HCT116 (cell line): ENCODE results near the gene ARHGEF6. TPM values are rescaled to one million over a fixed set of nuclear protein-coding genes. Genes with fewer than 3 reads are reported as not detected.

Source experiments
- ATAC-seq: fragments of 200-7000 bp; cut with Tn5 transposase; 2 replicates; pipeline ENCODE4 v1.9.1; 2020; ENCODE audit warnings: mild to moderate bottlenecking, moderate library complexity
- BruUV-seq: library from RNA; stranded (reverse); fragments of 400-500 nt; replicated peaks from 2 replicates; lab custom pipeline; 2021; lab: Mats Ljungman, UMichigan
- CTCF ChIA-PET: fragments of 300-600 bp; sonication (Branson Sonifier 250); formaldehyde crosslinking; loops from one replicate; lab custom pipeline; 2021; ENCODE audit warnings: antibody characterized with exemption; lab: Charles Lee
- POLR2A ChIA-PET: fragments of 300-600, 350-600 bp; sonication (Branson Sonifier 250); formaldehyde crosslinking; loops from one replicate; lab custom pipeline; 2021; ENCODE audit warnings: antibody characterized with exemption; lab: Charles Lee
- RAD21 ChIA-PET, 2 experiments: fragments of 300-600 bp; sonication (Branson Sonifier 250); formaldehyde crosslinking; loops; one replicate each; lab custom pipeline; 2023; ENCODE audit warnings: low total read pairs in 2 of 2; ENCODE audit not compliant: uncharacterized antibody in 2 of 2, unreplicated experiment in 2 of 2, low non-redundant PET in 1 of 2; lab: Charles Lee
- DNase-seq: peaks from one replicate; pipeline ENCODE4 v3.0.0-alpha.2; 2010; ENCODE audit warnings: low read depth, low spot score
- H2AFZ ChIP-seq: fragments of 200-600 bp; shearing (Covaris generic), sonication (generic); 2 replicates; pipeline ENCODE4 v1.6.1; 2017; ENCODE audit warnings: low read depth, mixed run types, mixed read lengths, antibody characterized with exemption, low read length; ENCODE audit not compliant: poor library complexity, severe bottlenecking
- H3K27ac ChIP-seq: 2 replicates; pipeline ENCODE4 v1.5.1; 2012; ENCODE audit warnings: low read depth, low read length
- H3K27me3 ChIP-seq: fragments of 200-600 bp; sonication (generic); 2 replicates; pipeline ENCODE4 v1.6.1; 2016; ENCODE audit warnings: mixed run types, low read length, mixed read lengths; ENCODE audit not compliant: insufficient read depth
- H3K36me3 ChIP-seq, 2 experiments: fragments of 200-500 bp in 1 of 2; fragments of 200-600 bp in 1 of 2; sonication (Bioruptor generic) in 1 of 2; sonication (generic) in 1 of 2; 2 replicates each; pipeline versions ENCODE4 v1.5.1 to v1.6.1; 2014 to 2016; ENCODE audit warnings: low read length in 2 of 2, inconsistent platforms in 1 of 2, mixed read lengths in 1 of 2, mixed run types in 1 of 2; ENCODE audit not compliant: insufficient read depth in 2 of 2, control insufficient read depth in 1 of 2
- H3K4me1 ChIP-seq, 2 experiments: fragments of 200-600 bp in 1 of 2; sonication (generic) in 1 of 2; 2 replicates each; pipeline versions ENCODE4 v1.5.1 to v1.6.1; 2012 to 2017; ENCODE audit warnings: low read length in 2 of 2, inconsistent platforms in 1 of 2, mild to moderate bottlenecking in 1 of 2, mixed read lengths in 1 of 2, mixed run types in 1 of 2, moderate library complexity in 1 of 2; ENCODE audit not compliant: insufficient read depth in 2 of 2, control insufficient read depth in 1 of 2
- H3K4me2 ChIP-seq: fragments of 200-600 bp; sonication (generic); 2 replicates; pipeline ENCODE4 v1.6.1; 2017; ENCODE audit warnings: mixed run types, low read length, mixed read lengths
- H3K4me3 ChIP-seq, 2 experiments: fragments of 200-600 bp in 1 of 2; sonication (generic) in 1 of 2; replicated peaks in 1 of 2; 2 replicates each; pipeline ENCODE4 v1.5.1; 2011 to 2016; ENCODE audit warnings: low read length in 2 of 2, control low read depth in 1 of 2, low read depth in 1 of 2, mild to moderate bottlenecking in 1 of 2, mixed read lengths in 1 of 2, mixed run types in 1 of 2
- H3K79me2 ChIP-seq: fragments of 200-600 bp; sonication (generic); 2 replicates; pipeline ENCODE4 v1.6.1; 2017; ENCODE audit warnings: mild to moderate bottlenecking, mixed run types, low read length, moderate library complexity, mixed read lengths; ENCODE audit not compliant: insufficient read depth
- H3K9ac ChIP-seq: fragments of 200-600 bp; sonication (generic); 2 replicates; pipeline ENCODE4 v1.6.1; 2016; ENCODE audit warnings: low read length, mixed read lengths
- H3K9me2 ChIP-seq: fragments of 200-600 bp; sonication (generic), shearing (Covaris generic); 2 replicates; pipeline ENCODE4 v1.6.1; 2017; ENCODE audit warnings: mixed run types, mild to moderate bottlenecking, moderate library complexity; ENCODE audit not compliant: insufficient read depth
- H3K9me3 ChIP-seq, 2 experiments: fragments of 200-500 bp in 1 of 2; fragments of 200-600 bp in 1 of 2; sonication (Bioruptor generic) in 1 of 2; sonication (generic) in 1 of 2; 2 replicates each; pipeline ENCODE4 v1.6.1; 2014 to 2017; ENCODE audit warnings: low read length in 2 of 2, mixed read lengths in 2 of 2, inconsistent platforms in 1 of 2, low read depth in 1 of 2, mild to moderate bottlenecking in 1 of 2, mixed run types in 1 of 2, moderate library complexity in 1 of 2; ENCODE audit not compliant: control insufficient read depth in 1 of 2, insufficient read depth in 1 of 2
- H4K20me1 ChIP-seq: fragments of 200-600 bp; sonication (generic), shearing (Covaris generic); 2 replicates; pipeline ENCODE4 v1.6.1; 2017; ENCODE audit warnings: mixed run types, mild to moderate bottlenecking, moderate library complexity; ENCODE audit not compliant: insufficient read depth
- ATF3 ChIP-seq: IDR thresholded peaks from 2 replicates; pipeline ENCODE4 v1.6.1; 2012
- CBX3 ChIP-seq: IDR thresholded peaks from 2 replicates; pipeline ENCODE4 v1.6.1; 2012; ENCODE audit warnings: low read depth
- CEBPB ChIP-seq: IDR thresholded peaks from 2 replicates; pipeline ENCODE4 v1.6.1; 2012; ENCODE audit warnings: low read depth
- EZH2phosphoT487 ChIP-seq: fragments of 200-600 bp; IDR thresholded peaks from 2 replicates; pipeline ENCODE4 v1.6.1; 2018; ENCODE audit warnings: antibody characterized with exemption, borderline replicate concordance
- JUND ChIP-seq: IDR thresholded peaks from 2 replicates; pipeline ENCODE4 v1.6.1; 2012
- MAX ChIP-seq: IDR thresholded peaks from 2 replicates; pipeline ENCODE4 v1.6.1; 2012
- POLR2AphosphoS5 ChIP-seq: IDR thresholded peaks from 2 replicates; pipeline ENCODE4 v1.6.1; 2011; ENCODE audit warnings: mild to moderate bottlenecking, low read depth, low read length, moderate library complexity
- RAD21 ChIP-seq: IDR thresholded peaks from 2 replicates; pipeline ENCODE4 v1.6.1; 2012; ENCODE audit warnings: low read depth, mild to moderate bottlenecking
- REST ChIP-seq: IDR thresholded peaks from 2 replicates; pipeline ENCODE4 v1.6.1; 2012; ENCODE audit warnings: low read depth
- SIN3A ChIP-seq: IDR thresholded peaks from 2 replicates; pipeline ENCODE4 v1.6.1; 2012; ENCODE audit warnings: low read depth
- TCF7L2 ChIP-seq: IDR thresholded peaks from 2 replicates; pipeline ENCODE4 v1.7.0; 2011; ENCODE audit warnings: borderline replicate concordance, inconsistent platforms; ENCODE audit not compliant: insufficient read depth, insufficient read length; ENCODE audit errors: extremely low read depth
- ZNF274 ChIP-seq: fragments of 200-500 bp; sonication (Bioruptor generic); IDR thresholded peaks from 2 replicates; pipeline ENCODE4 v1.6.1; 2014; ENCODE audit warnings: mild to moderate bottlenecking, low read depth, low read length, inconsistent platforms
- intact Hi-C: fragments of 100-400 bp; cut with micrococcal nuclease; formaldehyde crosslinking; loops from 2 replicates; pipeline ENCODE4 v1.10.0; 2022
- total RNA-seq: library from RNA; stranded (reverse); gene quantifications from one replicate; pipeline ENCODE4 v1.2.1, GENCODE V29; 2021; ENCODE audit not compliant: unreplicated experiment

The ARHGEF6 gene
- total RNA-seq, 1 experiment from 2014 or later: 1.9 TPM

- no peaks in the 10 kb centered on the region for H4K20me1 ChIP-seq
- no TSS peak for BruUV-seq
- no peak overlapping the region for H3K9ac ChIP-seq
- CTCF ChIA-PET: no interaction called here
- RAD21 ChIA-PET: no interaction called here
- DNase-seq: no peak
- H2AFZ ChIP-seq: no peak overlapping the region
- no peaks in the 10 kb centered on the region for H3K27me3 ChIP-seq
- TF ChIP-seq TCF7L2 (no peak), POLR2AphosphoS5 (no peak), CBX3 (no peak), MAX (no peak), JUND (no peak), SIN3A (no peak), EZH2phosphoT487 (no peak), REST (no peak), ATF3 (no peak), RAD21 (no peak), ZNF274 (no peak), CEBPB (no peak)
- no peaks in the 10 kb centered on the region for H3K9me2 ChIP-seq
- H3K4me1 ChIP-seq: no peaks in the 10 kb centered on the region
- H3K4me2 ChIP-seq: no peak overlapping the region
- no peaks in the 10 kb centered on the region for H3K36me3 ChIP-seq
- POLR2A ChIA-PET: no interaction called here
- no peak overlapping the region for H3K4me3 ChIP-seq
- ATAC-seq: no peak
- no peak overlapping the region for H3K27ac ChIP-seq
- no peaks in the 10 kb centered on the region for H3K9me3 ChIP-seq
- no peaks in the 10 kb centered on the region for H3K79me2 ChIP-seq
- intact Hi-C loops: no loop called here
These were observed 35.2 kb downstream of the ARHGEF6 start for GRCh38 chrX:136745215-136746173.
